Spleen (tissue), 11 donors: ENCODE measurements around the gene NDUFS5. TPM values are rescaled to one million over a fixed set of nuclear protein-coding genes. Genes with fewer than 3 reads are reported as not detected.

ENCODE experiments used
- DNase-seq: peaks from one replicate; pipeline ENCODE4 v3.0.0-alpha.2; 2020
- H3K27ac ChIP-seq, 8 donors: fragments of 200-600 bp; sonication (generic) in 7 of 8; 1 replicate in 4 of 8; 2 replicates in 4 of 8; pipeline versions ENCODE4 v1.5.0 to v1.8.0; 2016 to 2021; ENCODE audit warnings: inconsistent platforms in 4 of 8, mild to moderate bottlenecking in 4 of 8, moderate library complexity in 1 of 8
- H3K27me3 ChIP-seq, 7 donors: fragments of 200-600 bp; sonication (generic) in 6 of 7; replicated peaks in 1 of 7; 1 replicate in 4 of 7; 2 replicates in 3 of 7; pipeline versions ENCODE4 v1.5.0 to v1.8.0; 2016 to 2021; ENCODE audit warnings: inconsistent platforms in 3 of 7, mild to moderate bottlenecking in 1 of 7
- H3K36me3 ChIP-seq, 6 donors: fragments of 200-600 bp; sonication (generic) in 5 of 6; 1 replicate in 4 of 6; 2 replicates in 2 of 6; pipeline versions ENCODE4 v1.5.0 to v1.8.0; 2016 to 2021; ENCODE audit warnings: inconsistent platforms in 2 of 6
- H3K4me1 ChIP-seq, 6 donors: fragments of 200-600 bp; sonication (generic) in 5 of 6; 1 replicate in 3 of 6; 2 replicates in 3 of 6; pipeline versions ENCODE4 v1.5.0 to v1.8.0; 2016 to 2021; ENCODE audit warnings: inconsistent platforms in 3 of 6
- H3K4me3 ChIP-seq, 8 donors: fragments of 200-600 bp; sonication (generic) in 7 of 8; 1 replicate in 4 of 8; 2 replicates in 4 of 8; pipeline versions ENCODE4 v1.5.0 to v1.8.0; 2016 to 2021; ENCODE audit warnings: inconsistent platforms in 4 of 8, mild to moderate bottlenecking in 4 of 8, moderate library complexity in 2 of 8
- H3K9me3 ChIP-seq, 8 donors: fragments of 200-600 bp; sonication (generic) in 7 of 8; 1 replicate in 4 of 8; 2 replicates in 4 of 8; pipeline versions ENCODE4 v1.5.0 to v1.8.0; 2016 to 2021; ENCODE audit warnings: inconsistent platforms in 4 of 8
- CTCF ChIP-seq, 11 experiments: fragments of 200-600 bp in 7 of 11; fragments of 450-650 bp in 4 of 11; sonication (generic) in 4 of 11; IDR thresholded peaks in 8 of 11; conservative IDR thresholded peaks in 3 of 11; 1 replicate in 7 of 11; 2 replicates in 4 of 11; pipeline versions ENCODE4 v1.4.0 to v1.8.0; 2016 to 2021; ENCODE audit warnings: antibody characterized with exemption in 11 of 11, inconsistent platforms in 4 of 11, mild to moderate bottlenecking in 1 of 11
- POLR2A ChIP-seq, 3 donors: fragments of 450-650 bp; IDR thresholded peaks; one replicate each; pipeline ENCODE4 v1.5.1; 2017; ENCODE audit warnings: antibody characterized with exemption in 3 of 3, mild to moderate bottlenecking in 1 of 3
- POLR2AphosphoS5 ChIP-seq, 3 donors: sonication (generic); formaldehyde crosslinking; IDR thresholded peaks; one replicate each; pipeline ENCODE4 v1.5.1; 2017; ENCODE audit warnings: antibody characterized with exemption in 3 of 3
- WGBS, 5 donors: extraction: QIAGEN DNeasy Blood & Tissue Kit in 3 of 5; methylation state at CpG; one replicate each; pipeline versions ENCODE4 v1.1.5 to v1.1.7; 2013 to 2018; 5-methylcytosine and 5-hydroxymethylcytosine counted together
- intact Hi-C: fragments of 100-400 bp; cut with DNase I; formaldehyde crosslinking; loops from one replicate; pipeline ENCODE4 v1.15.0; 2023; ENCODE audit warnings: low total_unique reads
- polyA plus RNA-seq, 3 donors: library from polyadenylated mRNA; stranded (reverse); fragments of 200-250 nt; gene quantifications; one replicate each; pipeline ENCODE4 v1.2.1, GENCODE V29; 2013
- total RNA-seq, 7 donors: library from RNA; depleted of rRNA in 3 of 7; stranded (reverse); fragments of >200 nt in 3 of 7; fragmentation: NEBNext Ultra II Directional in 4 of 7; extraction: Animal tissue kit (Norgen Biotek cat#: 25700) in 4 of 7; gene quantifications; one replicate each; pipeline versions ENCODE4 v1.1.0 to v1.2.1, GENCODE V29; 2016 to 2021
- donor health status: healthy with polysubstance abuse.
- donor health status: DM: no; HTN: no; CAD: no; lungs with moderate emphysema.
- donor health status: DM: no; HTN: no; CAD: no.
- donor health status: Bipolar disorder and iron deficiency.
- donor health status: healthy.
- donor health status: DM: no; HTN: no; CAD: no.
- donor health status: DM: yes; HTN: yes; CAD: no.

NDUFS5 gene
- total and polyA plus RNA-seq, 10 donors: 89.7 to 338 (median 261) TPM

GRCh38 chr1:39001516-39002421 lies 24.4 kb upstream of the NDUFS5 start:
- Histone ChIP-seq H3K27ac (no peak overlapping the region), H3K9me3 (no peaks in the 10 kb centered on the region), H3K4me3 (no peak overlapping the region), H3K36me3 (peaks cover 3 to 96% (median 83%) of the 10 kb centered on the region in 6 donors), H3K27me3 (no peaks in the 10 kb centered on the region), H3K4me1 (peaks cover 2 to 26% (median 20%) of the 10 kb centered on the region in 6 donors)
- WGBS, 5 donors: 87 to 93% (median 90%) methylated on average over 5 of the region's 5 CpGs
- TF ChIP-seq POLR2AphosphoS5 (IDR thresholded peaks at IDR 0.05) (no peak), POLR2A (IDR thresholded peaks at IDR 0.05) (no peak), CTCF (IDR thresholded peaks at IDR 0.05 in 8 of 11, conservative IDR thresholded peaks at IDR 0.05 in 3 of 11) (no peak)
- no peak for DNase-seq
- intact Hi-C loops: no loop called here

GRCh38 chr1:39003281-39003680 lies 22.9 kb upstream of the NDUFS5 start:
- DNase-seq: no peak
- H3K27me3 ChIP-seq: no peaks in the 10 kb centered on the region
- no peaks in the 10 kb centered on the region for H3K9me3 ChIP-seq
- 74 to 93% (median 85%) methylated on average over 3 of the region's 3 CpGs for WGBS, 5 donors
- peaks cover 3 to 100% (median 93%) of the 10 kb centered on the region in 6 donors for H3K36me3 ChIP-seq
- no peak for TF ChIP-seq CTCF (IDR thresholded peaks at IDR 0.05 in 8 of 11, conservative IDR thresholded peaks at IDR 0.05 in 3 of 11)
- no peak for TF ChIP-seq POLR2A (IDR thresholded peaks at IDR 0.05)
- no peak for TF ChIP-seq POLR2AphosphoS5 (IDR thresholded peaks at IDR 0.05)
- intact Hi-C loops: no loop called here
- H3K4me3 ChIP-seq: no peak overlapping the region
- peaks cover 0 to 11% (median 6%) of the 10 kb centered on the region in 6 donors for H3K4me1 ChIP-seq
- H3K27ac ChIP-seq: no peak overlapping the region

GRCh38 chr1:39003794-39004193 lies 22.4 kb upstream of the NDUFS5 start:
- WGBS, 5 donors: 64 to 78% (median 70%) methylated on average over 2 of the region's 2 CpGs
- intact Hi-C loops: no loop called here
- DNase-seq: no peak

More at GRCh38 chr1:39003794-39004193, 22.4 kb upstream of the NDUFS5 start:
- no peaks in the 10 kb centered on the region for H3K27me3 ChIP-seq
- no peak overlapping the region for H3K27ac ChIP-seq
- H3K4me1 ChIP-seq: peaks cover 0 to 6% (median 4%) of the 10 kb centered on the region in 6 donors
- no peaks in the 10 kb centered on the region for H3K9me3 ChIP-seq
- H3K4me3 ChIP-seq: no peak overlapping the region
- TF ChIP-seq POLR2AphosphoS5 (IDR thresholded peaks at IDR 0.05) (no peak), CTCF (IDR thresholded peaks at IDR 0.05 in 8 of 11, conservative IDR thresholded peaks at IDR 0.05 in 3 of 11) (no peak), POLR2A (IDR thresholded peaks at IDR 0.05) (no peak)
- peaks cover 3 to 100% (median 92%) of the 10 kb centered on the region in 6 donors for H3K36me3 ChIP-seq
